Stimulated activated CD8-positive, alpha-beta memory T cell treated with anti-CD3 and anti-CD28 coated beads, Interleukin-4, amount 100 ng/mL, for 1 hour (primary cell): ENCODE data around the gene AHNAK2.

ENCODE experiments used
- DNase-seq, 2 donors: peaks; one replicate each; pipeline ENCODE4 v3.0.0-alpha.2; 2020; ENCODE audit warnings: low read depth in 2 of 2, low spot score in 1 of 2

AHNAK2 gene

GRCh38 chr14:105012171-105012985, 34.2 kb upstream of the AHNAK2 start:
- no peak for DNase-seq

GRCh38 chr14:105011312-105011990, 33.3 kb upstream of the AHNAK2 start:
- DNase-seq = no peak

GRCh38 chr14:105010891-105011291, 32.7 kb upstream of the AHNAK2 start:
- DNase-seq = no peak

- DNase-seq = no peak
Observed at GRCh38 chr14:105010106-105010505, 31.9 kb upstream of the AHNAK2 start.

GRCh38 chr14:105007593-105008264, 29.6 kb upstream of the AHNAK2 start:
- DNase-seq = no peak

- no peak for DNase-seq
Observed at GRCh38 chr14:105006831-105007592, 28.8 kb upstream of the AHNAK2 start.

- no peak for DNase-seq
Observed at GRCh38 chr14:105005929-105006830, 28.0 kb upstream of the AHNAK2 start.

- no peak for DNase-seq
Observed at GRCh38 chr14:105005329-105005928, 27.3 kb upstream of the AHNAK2 start.

- DNase-seq = no peak
Observed at GRCh38 chr14:104999361-104999760, 21.2 kb upstream of the AHNAK2 start.

- no peak for DNase-seq
Observed at GRCh38 chr14:104998801-104999200, 20.6 kb upstream of the AHNAK2 start.

GRCh38 chr14:104996483-104996882, 18.3 kb upstream of the AHNAK2 start:
- no peak for DNase-seq

GRCh38 chr14:104996032-104996431, 17.9 kb upstream of the AHNAK2 start:
- DNase-seq = no peak

- no peak for DNase-seq
Observed at GRCh38 chr14:104994978-104995377, 16.8 kb upstream of the AHNAK2 start.

GRCh38 chr14:104993808-104994591, 15.8 kb upstream of the AHNAK2 start:
- DNase-seq = no peak

GRCh38 chr14:104993306-104993705, 15.1 kb upstream of the AHNAK2 start:
- no peak for DNase-seq

- no peak for DNase-seq
Observed at GRCh38 chr14:104992501-104992900, 14.3 kb upstream of the AHNAK2 start.

- DNase-seq = no peak
Observed at GRCh38 chr14:104991896-104992230, 13.7 kb upstream of the AHNAK2 start.

- DNase-seq = no peak
Observed at GRCh38 chr14:104989951-104990303, 11.8 kb upstream of the AHNAK2 start.

- no peak for DNase-seq
Observed at GRCh38 chr14:104989236-104989950, 11.2 kb upstream of the AHNAK2 start.
